Measurements from ENCODE around the gene CDH11.

Gene CDH11

DNA sequence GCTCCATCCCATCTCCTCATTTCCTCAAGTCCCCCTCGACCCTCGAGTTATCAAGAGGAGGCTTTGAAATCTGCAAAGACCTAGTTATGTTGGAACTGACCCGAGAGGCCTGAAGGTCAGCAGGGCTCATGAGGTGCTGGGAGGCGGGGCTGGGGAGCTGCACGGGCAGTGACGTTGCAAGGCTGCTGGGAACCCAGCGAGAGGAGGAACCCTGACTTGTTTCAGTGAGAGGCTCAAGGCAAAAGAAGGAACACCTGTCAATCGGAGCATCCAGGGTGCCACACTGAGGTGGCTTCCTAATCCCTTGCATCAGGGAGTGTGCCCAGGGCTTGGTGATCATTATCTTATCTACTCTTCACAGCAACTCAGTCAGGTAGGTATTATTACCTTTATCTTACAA lies 86.9 kb downstream of the CDH11 start:
- DNase-seq (ENCODE audit: low read depth, low spot score) = no peak

DNA sequence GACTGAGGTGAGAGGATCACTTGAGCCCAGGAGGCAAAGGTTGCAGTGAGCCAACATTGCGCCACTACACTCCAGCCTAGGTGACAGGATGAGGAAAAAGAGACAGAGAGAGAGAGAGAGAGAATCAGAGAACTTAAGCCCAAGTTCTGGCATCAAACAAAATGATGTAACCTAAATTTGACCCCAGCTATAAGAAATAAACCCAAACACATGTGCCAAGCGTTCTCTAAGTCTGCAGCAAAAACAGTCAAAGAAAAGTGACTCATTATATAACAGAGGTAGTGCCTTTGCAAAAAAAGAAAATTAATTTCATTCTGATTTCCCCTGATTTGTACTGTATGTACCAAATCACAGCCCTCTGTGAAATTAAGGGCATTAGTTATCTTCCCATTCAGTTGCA lies 89.5 kb downstream of the CDH11 start:
- DNase-seq (ENCODE audit: low read depth, low spot score) = no peak

- DNase-seq (ENCODE audit: low read depth, low spot score) = peak; percentile 38
Measured at GRCh38 chr16:65024767-65025178, 97.1 kb downstream of the CDH11 start.

DNA sequence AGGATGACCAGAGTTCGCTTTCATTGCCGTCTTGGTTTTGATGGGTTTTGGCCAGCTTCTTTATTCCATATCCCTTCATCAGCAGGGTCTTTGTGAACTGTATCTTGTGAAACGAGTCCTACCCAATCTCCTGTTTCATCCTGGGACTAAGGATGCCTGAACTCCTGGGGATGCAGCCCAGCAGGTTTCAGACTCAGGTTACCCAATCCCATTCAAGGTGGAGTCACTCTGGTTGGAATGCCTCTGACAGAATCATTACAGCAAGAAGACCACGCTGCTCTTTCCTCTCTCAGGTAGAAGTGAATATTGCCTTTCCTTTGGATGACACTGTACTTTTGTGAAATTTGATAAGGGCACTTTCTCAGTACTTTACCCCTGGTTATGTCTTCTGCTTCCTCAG lies 98.1 kb downstream of the CDH11 start:
- DNase-seq (ENCODE audit: low read depth, low spot score) = no peak

GRCh38 chr16:65021852-65022595 lies 99.8 kb downstream of the CDH11 start:
- no peak for DNase-seq (ENCODE audit: low read depth, low spot score)

- no peak for DNase-seq (ENCODE audit: low read depth, low spot score)
Measured at GRCh38 chr16:65016754-65017153, 105.1 kb downstream of the CDH11 start.

GRCh38 chr16:65015599-65015998 lies 106.3 kb downstream of the CDH11 start:
- no peak for DNase-seq (ENCODE audit: low read depth, low spot score)

DNA sequence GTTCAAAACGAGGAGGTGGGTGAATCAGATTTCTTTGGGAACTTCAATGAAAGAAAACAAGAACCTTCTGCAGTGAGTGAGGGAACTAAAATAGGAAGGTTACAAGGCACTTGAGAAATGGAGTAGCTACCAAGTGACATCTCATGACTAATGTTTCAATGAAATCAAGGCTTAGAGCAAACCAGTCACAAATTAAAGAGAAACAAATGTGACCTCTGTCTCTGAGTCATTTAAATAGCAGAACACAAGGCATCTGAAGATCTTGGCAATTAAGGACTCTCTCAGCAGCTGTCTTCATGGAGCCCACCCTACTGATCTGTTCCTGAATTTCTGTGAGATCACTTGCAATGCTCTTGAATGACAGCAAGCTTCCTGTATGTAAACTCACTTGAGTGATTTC lies 109.5 kb downstream of the CDH11 start:
- peak; percentile 21 for DNase-seq (ENCODE audit: low read depth, low spot score)

DNA sequence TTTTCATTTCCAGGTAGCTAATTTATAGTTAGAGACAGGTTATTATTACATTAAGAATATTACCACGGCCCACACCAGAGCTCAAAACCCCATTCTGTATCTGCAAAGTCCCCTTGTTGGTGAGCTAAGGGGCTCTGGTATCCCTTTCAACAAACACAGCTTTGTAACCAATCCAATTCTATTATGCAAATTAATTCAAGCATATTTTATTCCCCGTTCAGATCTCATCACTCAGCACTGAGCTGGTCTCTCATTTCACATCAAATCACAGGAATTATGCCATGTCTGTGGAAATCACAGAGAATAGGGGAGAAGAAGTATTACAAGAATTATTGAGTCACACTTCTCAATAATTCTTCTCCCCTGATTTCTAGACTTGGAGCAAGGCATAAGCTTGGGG lies 111.7 kb downstream of the CDH11 start:
- DNase-seq (ENCODE audit: low read depth, low spot score) = peak; percentile 13

DNA sequence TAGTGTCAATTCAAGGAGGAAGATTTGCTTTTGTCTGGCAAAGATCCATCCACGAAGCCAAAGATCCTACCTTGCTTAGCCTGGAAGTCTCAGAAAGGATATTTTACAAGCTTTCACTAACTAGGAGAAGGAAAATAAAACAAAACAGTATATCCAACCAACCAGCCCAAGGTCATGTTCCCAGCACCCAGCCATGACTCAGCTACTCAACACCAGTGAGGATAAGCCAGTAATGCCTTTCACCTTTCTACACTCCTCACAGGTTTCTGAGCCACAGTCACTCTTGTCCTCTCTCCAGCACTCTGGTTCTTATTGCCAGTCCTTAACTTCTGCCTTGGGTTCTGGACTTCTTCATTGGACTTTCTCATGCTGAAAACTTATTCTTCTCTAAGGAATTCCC lies 116.2 kb downstream of the CDH11 start:
- DNase-seq (ENCODE audit: low read depth, low spot score) = no peak

DNA sequence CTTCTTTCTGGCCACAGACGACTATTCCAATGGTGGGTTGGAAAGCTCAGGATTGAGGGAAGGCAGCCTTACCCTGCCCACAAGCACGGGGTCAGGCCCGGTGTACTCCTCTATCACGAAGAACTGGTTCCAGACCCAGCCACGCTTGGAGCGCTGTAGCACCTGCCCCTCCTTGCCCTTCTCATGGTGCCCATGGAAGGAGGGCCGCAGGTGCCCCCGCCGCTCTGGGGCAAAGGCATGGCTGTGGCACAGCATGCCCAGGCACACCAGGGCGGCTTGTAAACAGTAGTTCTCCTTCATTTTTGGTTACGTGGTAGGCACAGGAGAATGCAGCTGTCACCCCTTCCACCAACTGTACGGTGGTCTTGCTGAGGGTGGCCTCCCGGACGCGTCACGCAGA lies 117.3 kb downstream of the CDH11 start:
- no peak for DNase-seq (ENCODE audit: low read depth, low spot score)

GRCh38 chr16:65003621-65004020 lies 118.2 kb downstream of the CDH11 start:
- no peak for DNase-seq (ENCODE audit: low read depth, low spot score)

DNA sequence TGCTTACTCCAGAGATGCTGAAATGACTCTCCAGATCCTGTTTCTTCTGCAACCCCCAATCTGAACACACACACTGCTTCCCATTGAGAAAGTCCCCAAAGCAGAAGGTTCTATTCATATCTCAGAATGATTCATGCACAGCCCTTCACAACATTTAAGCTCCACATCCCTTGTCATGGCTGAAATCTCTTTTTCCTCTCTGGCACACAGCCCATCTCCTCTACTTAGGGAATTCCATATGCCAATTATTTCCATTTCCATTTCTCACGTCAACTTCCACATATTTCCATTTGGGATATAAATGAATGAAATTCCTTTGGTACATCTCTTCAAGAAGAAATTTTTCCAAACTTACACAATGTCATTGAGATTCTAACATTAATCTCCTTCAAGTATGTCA lies 119.6 kb downstream of the CDH11 start:
- peak; percentile 40 for DNase-seq (ENCODE audit: low read depth, low spot score)

DNA sequence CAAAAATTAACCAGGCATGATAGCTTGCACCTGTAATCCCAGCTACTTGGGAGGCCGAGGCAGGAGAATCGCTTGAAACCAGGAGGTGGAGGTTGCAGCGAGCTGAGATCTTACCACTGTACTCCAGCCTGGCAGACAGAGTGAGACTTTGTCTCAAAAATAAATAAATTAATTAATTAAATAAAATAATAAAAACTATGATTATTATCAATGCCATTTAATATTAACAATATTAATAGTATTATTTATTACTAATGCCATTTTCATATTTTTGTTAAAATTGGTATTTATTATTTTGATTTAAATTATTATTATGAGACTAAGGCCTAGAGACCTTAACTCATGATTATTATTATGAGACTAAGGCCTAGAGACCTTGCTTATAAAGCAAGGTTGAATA lies 121.2 kb downstream of the CDH11 start:
- DNase-seq (ENCODE audit: low read depth, low spot score) = no peak

GRCh38 chr16:64997751-64998150 lies 124.1 kb downstream of the CDH11 start:
- DNase-seq (ENCODE audit: low read depth, low spot score) = no peak

- no peak for DNase-seq (ENCODE audit: low read depth, low spot score)
Measured at GRCh38 chr16:64997121-64997520, 124.7 kb downstream of the CDH11 start.

DNA sequence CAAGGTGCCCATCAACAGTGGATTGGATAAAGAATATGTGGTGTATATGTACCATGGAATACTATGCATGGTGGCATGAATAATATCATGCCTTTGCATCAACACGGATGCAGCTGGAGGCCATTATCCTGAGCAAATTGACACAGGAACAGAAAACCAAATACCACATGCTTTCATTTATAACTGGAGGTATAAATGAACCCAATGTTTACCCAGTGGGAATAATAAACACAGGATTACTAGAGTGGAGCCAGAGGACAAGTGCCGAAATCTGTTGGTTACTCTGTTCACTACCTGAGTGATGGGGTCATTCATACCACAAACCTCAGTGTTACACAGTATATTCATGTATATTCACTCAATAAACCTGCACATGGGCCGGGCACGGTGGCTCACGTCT lies 125.2 kb downstream of the CDH11 start:
- no peak for DNase-seq (ENCODE audit: low read depth, low spot score)

DNA sequence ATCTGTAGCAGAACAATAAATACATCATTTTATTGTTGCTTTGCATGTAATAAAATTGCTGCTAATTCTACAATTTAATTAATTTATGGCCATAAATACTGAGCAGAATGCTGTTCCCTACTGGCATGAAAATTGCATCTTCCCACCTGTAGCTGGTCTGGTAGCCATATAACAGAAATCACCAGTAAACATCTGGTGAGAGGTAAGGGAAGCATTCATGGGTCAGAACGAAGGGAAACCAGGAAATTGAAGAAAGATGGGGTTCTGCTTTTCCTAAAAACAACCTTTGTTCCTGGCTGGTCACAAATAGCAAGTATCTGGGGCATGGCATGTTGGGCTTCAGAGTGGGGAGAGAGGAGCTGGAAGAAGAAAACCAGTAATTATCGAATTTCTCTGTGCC lies 128.4 kb downstream of the CDH11 start:
- DNase-seq (ENCODE audit: low read depth, low spot score) = no peak

DNA sequence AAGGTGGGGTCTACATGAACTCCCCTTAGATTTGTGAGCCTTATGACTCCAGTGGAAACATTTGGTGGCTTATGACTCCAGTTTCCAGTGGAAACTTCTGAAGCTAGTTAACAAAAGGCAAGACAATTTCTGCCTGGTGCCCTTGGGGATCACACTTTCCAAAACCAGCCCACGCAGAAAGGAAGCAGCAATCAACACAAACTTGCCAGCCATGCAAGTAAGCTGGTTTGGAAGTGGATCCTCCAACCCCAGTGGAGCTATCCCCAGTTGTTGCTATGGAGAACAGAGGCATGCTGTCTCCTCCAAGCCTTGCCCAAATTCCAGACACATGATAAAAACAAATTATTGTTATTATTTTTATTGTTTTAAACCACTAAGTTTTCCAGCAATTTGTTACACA lies 130.9 kb downstream of the CDH11 start:
- no peak for DNase-seq (ENCODE audit: low read depth, low spot score)

DNA sequence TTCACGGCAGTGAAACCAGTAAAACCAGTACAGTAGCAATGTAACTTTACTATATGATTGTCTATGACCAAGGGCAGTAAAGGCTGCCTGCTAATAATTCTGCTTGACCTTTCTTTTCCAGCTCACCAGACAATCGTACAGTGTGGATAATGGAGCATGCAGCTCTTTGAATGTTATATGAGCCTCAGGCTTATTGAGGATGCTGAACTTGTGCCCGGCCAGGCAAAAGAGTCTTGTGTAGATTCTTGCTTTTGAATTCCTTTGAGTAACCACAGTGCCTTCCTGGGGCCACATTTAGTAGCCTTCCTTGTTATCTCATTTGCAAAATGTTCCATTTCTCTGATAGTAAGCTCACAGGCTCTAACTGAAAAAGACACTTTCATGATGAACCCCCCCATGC lies 131.8 kb downstream of the CDH11 start:
- DNase-seq (ENCODE audit: low read depth, low spot score) = peak; percentile 26

DNA sequence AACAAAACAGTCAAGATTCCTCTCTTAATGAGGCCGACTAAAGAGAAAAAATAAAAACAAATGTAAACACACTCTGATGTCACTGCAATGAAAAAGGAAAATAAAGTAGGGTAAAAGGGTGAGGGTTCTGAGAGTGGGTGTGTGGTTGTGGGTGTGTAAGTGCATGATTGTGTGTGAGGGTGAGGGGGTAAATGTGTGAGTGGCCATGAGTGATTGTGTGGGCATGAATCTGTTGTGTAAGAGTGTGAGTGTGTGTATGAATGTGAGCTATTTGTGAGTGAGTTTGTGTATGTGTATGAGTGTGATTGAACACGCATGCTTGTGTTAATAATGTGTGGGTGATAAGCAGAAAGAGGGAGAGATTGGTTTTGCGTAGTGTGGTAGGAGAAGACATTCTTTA lies 132.8 kb downstream of the CDH11 start:
- DNase-seq (ENCODE audit: low read depth, low spot score) = no peak

DNA sequence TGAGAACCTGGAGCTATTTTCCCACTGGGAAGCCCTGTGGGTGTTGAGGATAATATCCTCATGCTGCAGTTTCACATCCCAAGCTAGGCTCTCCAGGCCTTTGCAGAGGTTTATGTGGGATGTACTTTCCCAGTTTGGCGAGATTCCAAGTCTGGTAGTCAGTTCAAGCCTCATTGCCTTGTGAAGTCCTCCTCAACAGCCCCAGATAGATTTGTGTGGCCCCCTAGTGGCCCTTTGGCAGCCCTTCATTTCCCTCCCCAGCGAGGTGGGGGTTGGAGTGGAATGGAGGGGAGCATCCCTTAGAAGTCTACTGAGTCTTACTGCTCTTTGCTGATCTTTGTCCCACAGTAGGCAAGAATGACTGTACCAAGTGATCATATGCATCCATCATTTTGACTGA lies 137.9 kb downstream of the CDH11 start:
- DNase-seq (ENCODE audit: low read depth, low spot score) = peak; percentile 74

- no peak for DNase-seq (ENCODE audit: low read depth, low spot score)
Measured at GRCh38 chr16:64983231-64983630, 138.6 kb downstream of the CDH11 start.

- DNase-seq (ENCODE audit: low read depth, low spot score) = no peak
Measured at GRCh38 chr16:64982581-64982980, 139.3 kb downstream of the CDH11 start.

All from astrocyte of the hippocampus (primary cell).